GM19239 (cell line): ENCODE measurements around the gene SCN4A.
"Not testable (repeated sequence)": the region's sequence is repeated elsewhere in the genome, so short reads cannot be mapped to it uniquely, and the experiment has no call there.

Source experiments
- DNase-seq: peaks from one replicate; pipeline ENCODE4 v3.0.0; 2011; ENCODE audit warnings: low spot score; ENCODE audit not compliant: insufficient read length
- FAIRE-seq: peaks from 2 replicates; lab custom pipeline; 2011; peaks lifted over from hg19 to GRCh38; lab: Jason Lieb, UNC

SCN4A gene

DNA sequence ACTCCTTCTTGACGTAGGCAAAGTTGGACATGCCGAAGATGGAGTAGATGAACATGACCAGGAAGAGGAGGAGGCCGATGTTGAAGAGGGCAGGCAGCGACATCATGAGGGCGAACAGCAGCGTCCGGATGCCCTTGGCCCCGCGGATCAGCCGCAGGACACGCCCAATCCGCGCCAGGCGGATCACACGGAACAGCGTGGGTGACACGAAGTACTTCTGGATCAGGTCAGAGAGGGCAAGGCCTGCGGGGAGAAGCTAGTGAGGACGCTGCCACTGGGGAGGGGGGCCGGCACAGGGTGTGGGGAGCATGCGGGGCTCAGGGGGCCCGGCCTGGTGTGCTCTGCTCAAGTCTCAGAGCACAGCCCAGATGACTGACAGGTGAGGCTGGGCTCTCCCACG lies 31.0 kb downstream of the SCN4A start:
- FAIRE-seq = no peak
- DNase-seq = no peak

DNA sequence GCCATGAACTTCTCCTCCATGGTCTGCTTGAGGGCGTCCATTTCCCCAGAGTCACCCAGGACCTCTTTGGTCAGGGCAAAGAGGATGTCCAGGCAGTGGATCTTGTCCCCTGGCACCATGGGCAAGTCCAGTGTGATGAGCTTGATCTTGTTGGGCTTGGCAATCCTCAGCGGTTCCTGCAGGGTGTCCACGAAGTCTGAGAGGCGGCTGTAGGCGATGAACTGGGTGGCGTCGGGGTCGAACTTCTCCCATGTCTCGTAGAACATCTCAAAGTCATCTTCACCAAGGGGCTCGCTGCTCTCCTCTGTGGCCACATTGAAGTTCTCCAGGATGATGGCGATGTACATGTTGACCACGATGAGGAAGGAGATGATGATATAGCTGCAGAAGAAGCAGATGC lies 31.6 kb downstream of the SCN4A start:
- FAIRE-seq = no peak
- DNase-seq = no peak

DNA sequence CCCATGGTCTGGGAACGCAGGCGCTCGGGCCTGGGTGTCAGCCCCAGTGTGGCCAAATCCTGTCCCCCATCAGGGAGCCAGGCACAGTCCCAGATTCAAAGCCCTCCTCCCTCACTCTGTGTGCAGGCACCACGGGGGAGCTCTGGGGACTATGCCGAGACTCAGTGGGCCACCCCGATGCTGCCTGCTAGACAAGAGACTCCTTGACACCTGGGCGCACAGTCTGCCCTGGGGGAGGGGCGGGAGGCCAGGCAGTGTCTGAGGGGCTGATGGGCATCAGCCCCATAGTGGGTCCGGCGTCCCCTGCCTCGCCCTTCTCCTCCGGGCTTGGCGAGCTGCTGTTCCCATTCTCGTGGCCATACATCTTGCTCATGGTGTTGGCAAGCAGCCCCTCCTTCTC lies 32.1 kb downstream of the SCN4A start:
- FAIRE-seq (no peak), DNase-seq (no peak)

DNA sequence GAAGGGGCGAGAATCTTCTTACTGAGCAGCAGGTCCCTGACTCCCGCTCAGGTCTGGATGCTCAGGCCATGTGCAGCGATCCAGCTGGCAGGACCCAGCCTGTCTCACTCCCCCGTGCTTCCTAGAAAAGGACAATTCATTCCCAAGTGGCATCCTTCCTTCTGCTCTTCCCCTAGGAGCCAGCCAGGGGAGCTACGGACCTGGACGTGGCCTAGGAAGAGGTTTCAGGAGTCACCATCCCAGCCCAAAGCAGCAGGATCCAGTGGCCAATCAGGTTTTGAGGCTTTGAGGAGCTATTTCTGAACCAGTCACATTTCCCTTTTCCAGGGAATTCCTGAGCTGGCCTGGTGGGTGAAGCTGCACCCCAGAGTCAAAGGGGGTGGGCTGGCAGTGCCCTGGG lies 32.8 kb downstream of the SCN4A start:
- FAIRE-seq = no peak

DNA sequence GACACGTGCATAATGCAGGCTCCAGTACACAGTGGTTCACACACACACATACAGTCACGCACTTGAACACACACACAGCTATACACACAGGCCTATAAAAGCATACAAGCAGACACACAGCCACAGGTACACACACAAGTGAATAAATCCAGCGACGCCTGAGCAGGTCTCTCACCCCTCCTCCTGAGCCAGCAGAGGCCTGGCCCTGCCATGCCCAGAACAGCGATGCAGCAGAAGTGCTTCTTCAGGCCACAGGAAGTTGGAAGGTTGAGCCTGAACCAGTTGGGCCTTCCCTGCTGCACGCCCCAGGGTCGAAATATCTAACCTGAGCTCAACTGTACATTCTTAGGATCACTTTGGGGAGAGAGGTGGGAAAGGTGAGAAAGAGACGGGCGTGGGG lies 33.3 kb downstream of the SCN4A start:
- DNase-seq = no peak
- FAIRE-seq = no peak

More for the DNA sequence above, 32.8 kb downstream of the SCN4A start:
- no peak for DNase-seq

DNA sequence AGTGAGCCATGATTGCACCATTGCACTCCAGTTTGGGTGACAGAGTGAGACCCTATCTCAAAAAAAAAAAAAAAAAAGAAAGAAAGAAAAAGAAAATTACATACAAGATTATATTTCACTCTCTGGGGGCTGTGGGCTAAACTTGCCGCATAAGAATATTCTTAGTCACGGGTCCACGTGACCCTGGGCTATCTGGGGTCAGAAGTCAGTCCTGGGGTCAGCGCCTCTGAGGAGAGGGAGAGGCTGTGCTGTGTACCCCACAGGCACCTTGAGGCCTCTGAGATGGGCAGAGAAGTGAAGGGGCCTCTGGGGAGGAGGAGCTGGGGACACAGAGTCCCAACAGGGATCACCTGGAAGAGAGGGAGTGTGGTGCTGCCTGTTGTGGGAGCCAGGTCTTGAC lies 34.8 kb downstream of the SCN4A start:
- FAIRE-seq = no peak

DNA sequence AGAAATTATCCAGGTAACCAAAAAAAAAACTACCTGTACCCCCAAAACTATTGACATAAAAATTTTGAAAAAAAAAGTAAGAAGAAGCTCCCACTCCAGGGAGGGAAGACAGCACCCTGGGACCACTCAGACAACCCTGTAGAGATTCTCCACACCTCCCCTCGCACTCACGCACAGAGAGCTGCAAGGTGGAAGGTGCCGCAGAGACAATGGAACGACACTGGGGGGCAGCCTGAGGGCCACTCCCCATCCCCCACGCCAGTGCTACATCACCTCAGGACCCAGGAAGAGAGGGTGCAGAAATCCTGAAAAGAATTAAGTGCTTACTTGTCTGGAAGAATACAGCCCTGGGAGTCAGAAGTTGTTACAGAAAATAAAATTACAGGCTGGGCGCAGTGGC lies 35.4 kb downstream of the SCN4A start:
- no peak for DNase-seq
- no peak for FAIRE-seq

More for the DNA sequence above, 34.8 kb downstream of the SCN4A start:
- no peak for DNase-seq

DNA sequence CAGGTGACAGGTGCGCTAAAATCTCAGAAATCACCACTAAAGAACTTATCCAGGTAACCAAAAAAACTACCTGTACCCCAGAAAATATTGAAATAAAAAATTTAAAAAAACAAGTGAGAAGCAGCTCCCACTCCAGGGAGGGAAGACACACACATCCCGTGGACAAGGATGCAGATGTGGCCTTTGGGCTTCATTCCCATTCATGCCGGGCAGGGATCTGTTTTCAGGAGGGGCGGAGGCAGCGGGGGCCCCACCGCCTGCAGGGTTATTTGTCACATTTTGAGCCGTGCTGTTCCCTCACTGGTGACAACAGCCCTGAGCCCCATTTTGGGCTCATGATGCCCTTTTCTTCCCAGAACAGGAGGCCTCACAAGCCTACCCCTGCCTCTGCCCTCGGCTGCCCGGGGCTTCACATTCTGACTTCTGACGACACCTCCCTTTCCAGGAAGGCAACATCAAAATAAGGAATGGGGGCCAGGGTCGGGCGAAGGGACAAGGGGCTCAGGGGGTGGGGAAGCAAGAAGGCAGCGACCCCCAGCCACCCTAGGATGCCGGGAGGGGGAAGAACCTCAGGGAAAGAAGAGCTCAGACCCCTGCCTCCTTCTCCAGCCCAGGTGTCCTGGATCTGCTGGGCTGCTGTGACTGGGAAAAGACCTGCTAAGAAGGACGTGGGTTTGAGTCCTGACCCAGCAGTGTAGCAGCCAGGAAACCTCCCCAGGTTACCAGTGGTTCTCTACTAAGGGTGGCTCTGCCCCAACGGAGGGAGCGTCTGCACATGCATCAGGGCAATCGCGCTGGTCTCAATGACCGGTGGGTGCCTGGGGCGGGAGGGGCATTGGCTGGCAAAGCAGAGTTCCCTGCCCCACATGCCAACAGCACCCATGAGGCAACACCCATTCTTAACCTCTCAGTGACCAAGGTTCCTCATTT lies 38.3 kb downstream of the SCN4A start:
- FAIRE-seq (no peak), DNase-seq (no peak)

DNA sequence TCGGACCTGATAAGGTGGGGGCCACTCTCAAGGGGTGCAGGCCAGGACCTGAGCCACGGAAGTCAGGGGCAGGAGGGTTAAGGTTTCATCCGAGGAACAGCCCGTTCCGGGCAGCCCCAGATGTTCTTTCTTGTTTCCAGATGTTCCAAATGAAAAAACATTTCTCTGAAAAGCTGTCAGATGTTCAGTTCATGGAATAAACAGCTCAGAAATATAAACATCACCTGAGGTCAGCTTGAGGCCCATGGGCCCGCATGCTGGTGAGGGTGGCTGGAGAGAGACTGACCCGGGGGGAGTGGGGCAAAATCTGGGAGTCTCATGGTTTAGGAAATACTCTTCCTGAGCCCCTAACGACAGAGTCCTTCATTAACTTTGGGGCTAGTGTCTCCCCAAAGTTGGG lies 39.1 kb downstream of the SCN4A start:
- DNase-seq (no peak), FAIRE-seq (no peak)

DNA sequence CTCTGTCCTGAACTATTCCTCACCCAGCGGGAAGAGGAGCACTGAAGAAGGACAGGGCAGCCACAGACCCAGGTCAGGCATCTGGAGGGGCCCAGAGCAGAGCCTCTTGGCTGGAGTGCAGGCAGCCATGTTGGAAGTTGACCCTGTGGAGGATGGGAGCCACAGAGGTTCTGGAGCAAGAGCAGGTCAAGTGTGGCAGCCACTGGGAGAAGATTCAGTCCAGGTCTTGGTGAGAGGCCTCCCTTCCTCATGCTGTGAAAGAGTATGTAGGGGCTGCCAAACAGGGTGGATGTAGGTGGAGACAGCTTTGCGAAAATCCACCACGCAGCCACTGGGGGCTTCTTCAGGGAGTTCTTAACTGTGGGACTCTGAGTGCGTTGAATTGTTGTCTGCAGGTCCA lies 40.0 kb downstream of the SCN4A start:
- no peak for DNase-seq
- FAIRE-seq = peak; percentile 33

DNA sequence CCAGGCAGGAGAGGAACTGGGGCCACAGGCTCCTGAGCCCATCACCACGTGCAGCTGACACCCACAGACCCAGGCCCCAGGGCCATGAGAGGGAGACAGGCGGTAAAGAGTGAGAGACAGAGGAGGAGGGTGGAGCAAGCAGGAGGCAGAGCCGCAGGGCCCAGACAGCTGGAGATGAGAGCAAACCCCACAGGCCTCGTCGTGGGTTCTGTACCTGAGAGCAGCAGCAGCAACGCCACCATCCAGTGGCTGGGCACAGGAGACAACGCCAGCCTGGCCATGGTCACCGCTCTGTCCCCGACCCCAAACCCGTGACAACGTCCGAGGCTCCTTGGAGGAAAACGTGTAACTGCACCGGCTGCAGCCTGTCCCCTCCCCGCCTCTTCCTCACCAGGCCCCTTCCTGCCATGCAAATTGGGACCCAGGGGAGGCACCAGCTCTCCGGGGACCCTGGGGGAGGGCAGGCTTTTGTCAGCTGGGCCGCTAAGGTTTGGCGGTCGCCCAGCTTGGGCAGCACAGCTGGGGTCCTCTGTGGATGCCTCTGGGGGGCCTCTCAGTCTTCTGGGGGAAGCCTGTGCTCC lies 40.6 kb downstream of the SCN4A start, which contains the start of gene CD79B:
TSS of gene CD79B (minus strand) at position 351 of the 581 bp plus-strand sequence. CDS start at position 281, 70 bp downstream.
- DNase-seq (peak; percentile 92), FAIRE-seq (peak; percentile 95)

DNA sequence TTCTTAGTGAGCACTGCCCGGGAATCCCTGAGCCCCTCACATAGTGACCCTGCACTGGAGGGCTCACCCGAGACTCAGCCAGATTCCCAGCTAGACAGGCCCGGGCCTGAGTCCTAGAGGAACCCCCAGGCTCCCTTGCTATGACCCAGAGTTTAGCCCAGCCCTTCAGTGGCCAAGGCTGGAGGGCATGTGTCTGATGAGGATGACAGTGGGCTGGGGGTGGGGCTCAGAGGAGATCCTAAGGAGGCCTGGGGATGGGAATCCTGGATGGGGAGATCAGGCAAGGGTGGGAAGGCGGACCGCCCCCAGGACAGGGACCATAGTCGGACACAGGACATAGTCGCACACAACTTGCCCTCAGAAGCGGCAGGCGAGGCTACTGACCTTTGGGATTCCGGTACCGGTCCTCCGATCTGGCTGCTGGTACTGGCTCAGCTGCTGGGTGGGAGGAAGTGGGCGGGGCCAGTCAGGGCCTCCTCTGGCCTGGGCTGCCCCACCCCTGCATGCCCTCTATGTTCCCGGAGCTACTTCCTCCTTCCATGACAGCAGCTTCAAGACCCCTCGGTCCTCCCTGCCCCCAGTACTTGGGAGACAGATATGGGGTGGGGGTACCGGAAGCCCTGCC lies 41.7 kb downstream of the SCN4A start:
- DNase-seq (peak; percentile 73), FAIRE-seq (peak; percentile 96)

DNA sequence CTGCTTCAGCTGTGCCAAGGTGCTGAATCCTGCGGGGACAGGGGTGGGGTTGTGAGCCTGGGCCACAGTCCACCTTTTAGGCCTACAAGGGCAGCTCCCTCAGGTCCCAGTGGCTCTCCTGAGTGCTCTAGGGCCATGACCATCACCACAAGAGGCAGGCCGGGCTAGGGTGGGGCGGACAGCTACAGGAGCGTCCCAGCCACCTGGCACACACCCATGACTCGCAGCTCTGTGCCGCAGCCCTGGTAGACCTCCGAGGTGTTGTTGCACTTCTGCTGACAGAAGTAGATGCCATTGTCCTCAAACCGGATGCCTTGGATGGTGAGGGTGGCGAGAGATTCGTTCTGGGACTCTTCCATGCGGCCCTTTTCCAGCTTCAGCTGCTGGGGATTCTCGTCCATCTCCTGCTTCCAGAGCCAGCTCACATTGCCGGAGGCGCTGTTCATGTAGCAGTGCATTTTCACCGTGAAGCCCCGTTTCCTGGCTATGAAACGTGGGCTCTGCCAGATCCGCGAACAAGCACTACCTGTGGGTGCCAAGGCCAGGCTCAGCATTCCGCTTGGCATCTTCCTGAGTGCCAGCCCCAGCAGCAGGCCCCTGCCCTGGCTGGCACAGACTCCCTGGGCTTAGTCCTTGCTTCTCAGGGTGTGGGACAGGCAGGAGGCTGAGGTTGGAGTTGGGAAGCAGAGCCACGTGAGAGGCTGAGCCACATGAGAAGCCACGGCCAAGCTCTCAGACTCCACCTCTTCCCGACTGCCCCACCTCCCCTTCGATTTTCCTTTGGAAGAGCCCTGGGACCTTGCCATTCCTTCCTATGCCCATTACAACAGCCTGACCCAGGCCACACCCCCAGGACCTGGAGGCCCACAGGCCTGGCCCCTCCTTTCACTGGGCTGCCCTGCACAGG lies 42.6 kb downstream of the SCN4A start:
- FAIRE-seq (no peak), DNase-seq (no peak)

DNA sequence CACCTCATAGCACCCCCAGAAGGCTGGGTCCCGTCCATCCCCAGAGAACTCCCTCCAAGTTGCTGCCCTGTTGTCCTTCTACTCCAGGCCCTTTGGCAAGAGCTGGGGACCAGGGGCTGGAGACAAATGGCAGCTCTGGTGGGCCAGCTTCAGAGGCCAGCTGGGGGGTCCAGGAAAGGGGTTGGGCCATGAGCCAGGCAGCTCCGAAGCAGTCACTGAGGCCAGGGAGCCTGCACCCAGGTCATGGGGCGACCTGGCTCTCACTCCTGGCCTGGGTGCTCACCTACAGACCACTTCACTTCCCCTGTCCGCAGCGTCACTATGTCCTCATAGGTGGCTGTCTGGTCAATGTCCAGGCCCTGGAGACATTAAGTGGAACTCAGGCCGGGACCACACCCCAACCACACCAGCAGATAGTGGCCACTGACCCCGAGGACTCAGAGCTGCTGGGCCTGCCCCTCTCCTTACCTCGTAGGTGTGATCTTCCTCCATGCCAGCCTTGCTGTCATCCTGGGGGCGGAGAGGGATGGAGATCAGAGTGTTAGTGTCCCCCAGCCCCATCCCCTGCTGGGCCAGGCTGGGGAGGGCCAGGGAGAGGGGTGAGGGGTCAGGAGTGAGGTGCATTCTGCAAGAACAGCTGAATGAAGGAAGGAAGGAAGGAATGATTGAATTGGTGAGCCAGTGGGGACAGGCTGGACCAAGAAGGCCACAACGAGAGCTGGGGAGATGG lies 43.6 kb downstream of the SCN4A start:
- DNase-seq (no peak), FAIRE-seq (no peak)

DNA sequence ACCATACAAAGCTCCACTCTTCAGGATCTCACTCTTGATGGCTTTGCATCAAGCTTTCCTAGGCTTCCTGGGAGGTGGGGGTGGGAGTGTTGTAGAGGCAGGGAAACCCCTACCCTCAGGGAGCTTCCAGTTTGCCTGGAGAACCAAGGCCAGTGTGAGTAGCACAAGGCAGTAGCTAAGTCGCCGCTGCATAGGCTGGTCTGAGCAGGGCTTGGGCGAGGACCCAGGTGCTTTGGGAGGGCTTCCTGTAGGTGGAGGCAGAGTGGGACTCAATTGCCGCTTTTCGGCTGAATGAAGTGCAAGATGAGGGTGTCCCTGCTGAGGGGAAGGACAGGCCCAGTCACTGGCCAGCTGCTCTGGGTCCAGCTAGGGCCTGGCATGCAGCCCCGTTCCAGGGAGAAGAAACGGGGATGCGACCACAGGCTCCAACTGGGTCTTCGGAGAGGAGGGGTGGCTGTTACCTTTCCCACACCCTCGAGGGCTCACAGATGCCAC lies 44.5 kb downstream of the SCN4A start:
- DNase-seq = no peak
- FAIRE-seq = peak; percentile 39

DNA sequence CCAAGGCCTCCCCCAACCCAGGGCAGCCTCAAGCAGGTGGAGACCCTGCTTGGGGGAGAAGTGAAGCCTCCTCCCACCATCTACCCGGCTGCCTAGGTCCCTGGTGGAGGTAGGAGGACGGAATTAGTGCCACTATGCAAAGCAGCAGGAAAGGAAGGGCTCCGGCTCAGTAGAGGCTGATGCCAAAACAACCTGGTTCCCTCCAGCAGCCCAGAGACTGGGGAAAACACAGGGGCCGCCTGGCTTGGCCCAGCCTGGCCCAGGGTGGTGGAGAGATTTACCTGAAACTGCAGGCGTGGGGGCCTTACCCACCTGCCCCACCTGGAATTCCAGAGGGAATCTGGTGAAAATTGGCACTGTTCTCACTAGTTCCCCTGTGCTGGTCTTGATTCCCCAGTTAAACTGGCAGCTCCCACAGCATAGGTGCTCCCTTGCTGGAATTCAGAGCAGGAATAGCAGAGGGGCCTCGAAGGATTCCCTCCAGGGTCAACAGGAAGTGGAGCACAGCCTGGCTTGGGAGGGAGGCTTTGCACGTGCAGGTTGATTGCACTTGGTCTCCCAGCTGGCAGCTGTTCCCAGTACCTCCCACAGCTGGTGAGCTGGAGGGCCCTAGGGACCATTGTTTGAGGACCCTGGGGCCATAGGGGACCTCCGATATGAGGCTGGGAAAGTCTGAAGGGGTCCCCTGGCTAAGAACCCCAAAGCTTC lies 45.1 kb downstream of the SCN4A start:
- FAIRE-seq (peak; percentile 53), DNase-seq (no peak)

DNA sequence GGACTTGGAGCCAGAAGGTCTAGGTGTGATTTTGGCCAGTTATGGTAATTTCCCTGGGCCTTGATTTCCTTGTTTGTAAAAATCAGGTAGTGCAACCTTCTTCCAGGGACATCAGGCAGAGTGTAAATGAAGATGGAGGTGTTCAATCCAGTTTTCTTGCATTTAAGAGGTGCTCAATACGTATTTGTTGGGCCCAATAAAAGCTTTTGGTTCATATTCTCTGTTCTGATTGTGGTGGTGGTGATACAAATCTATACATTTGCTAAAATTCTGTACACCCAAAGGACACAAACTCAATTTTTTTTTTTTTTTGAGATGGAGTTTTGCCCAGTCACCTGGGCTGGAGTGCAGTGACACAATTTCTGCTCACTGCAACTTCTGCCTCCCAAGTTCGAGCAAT lies 46.6 kb downstream of the SCN4A start:
- DNase-seq (no peak), FAIRE-seq (no peak)

DNA sequence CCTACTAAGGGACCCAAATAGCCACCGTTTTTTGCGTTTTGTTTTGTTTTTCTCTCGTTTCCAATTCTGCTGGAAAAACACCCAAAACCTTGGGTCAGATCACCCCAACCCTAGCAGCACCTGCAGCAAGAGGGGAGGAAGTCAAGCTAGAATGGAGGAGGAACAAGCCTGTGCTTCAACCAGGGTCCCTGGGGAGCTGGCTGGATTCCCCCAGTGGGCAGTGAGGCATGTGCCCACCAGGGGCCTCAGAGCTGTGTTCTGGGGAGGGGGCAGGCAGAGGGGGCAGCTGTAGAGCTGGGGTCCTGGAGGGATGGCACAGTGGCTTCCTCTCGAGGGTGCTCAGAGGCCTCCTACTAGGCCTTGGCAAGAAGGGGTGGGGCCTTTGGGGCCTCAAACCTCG lies 47.1 kb downstream of the SCN4A start:
- DNase-seq (no peak), FAIRE-seq (peak; percentile 69)

DNA sequence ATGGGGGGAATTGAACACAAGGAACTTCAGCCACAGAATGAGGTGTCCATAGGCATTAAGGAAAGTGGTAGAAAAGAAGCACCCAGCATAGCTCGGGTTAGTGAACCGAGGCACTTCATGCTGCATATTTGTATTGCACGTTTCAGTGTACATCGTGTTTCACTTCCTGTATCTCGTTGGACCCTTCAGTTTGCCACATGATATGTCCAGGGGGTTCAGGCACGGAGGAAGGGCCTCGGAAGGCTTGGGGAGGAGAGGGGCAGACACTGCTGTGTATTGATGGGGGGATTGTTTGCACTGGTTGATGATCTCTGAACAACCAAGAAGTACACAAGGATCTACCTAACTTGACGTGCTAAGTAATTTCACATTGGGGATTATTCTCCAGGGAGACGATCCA lies 50.3 kb downstream of the SCN4A start:
- peak; percentile 85 for FAIRE-seq
- not testable (repeated sequence) for DNase-seq
